GM18907 (cell line): ENCODE measurements around the gene SMAD3.

ENCODE experiments used
- ATAC-seq: cut with Tn5 transposase; IDR thresholded peaks from one replicate; pipeline ENCODE4 v1.9.1; 2021; ENCODE audit warnings: mild to moderate bottlenecking, moderate library complexity; ENCODE audit not compliant: unreplicated experiment

The SMAD3 gene

GRCh38 chr15:67035886-67036285, 29.5 kb upstream of the SMAD3 start:
- no peak for ATAC-seq

GRCh38 chr15:67036775-67037555, 28.4 kb upstream of the SMAD3 start:
- no peak for ATAC-seq

GRCh38 chr15:67037694-67038093, 27.7 kb upstream of the SMAD3 start:
- no peak for ATAC-seq

GRCh38 chr15:67038736-67039135, 26.7 kb upstream of the SMAD3 start:
- no peak for ATAC-seq

- no peak for ATAC-seq
Measured at GRCh38 chr15:67039384-67040075, 25.9 kb upstream of the SMAD3 start.

GRCh38 chr15:67040277-67040676, 25.1 kb upstream of the SMAD3 start:
- ATAC-seq: no peak

GRCh38 chr15:67042551-67043142, 22.8 kb upstream of the SMAD3 start:
- ATAC-seq: no peak

GRCh38 chr15:67043939-67044771, 21.2 kb upstream of the SMAD3 start:
- no peak for ATAC-seq

- ATAC-seq: no peak
Measured at GRCh38 chr15:67047149-67047661, 18.2 kb upstream of the SMAD3 start.

GRCh38 chr15:67048281-67049279, 16.8 kb upstream of the SMAD3 start:
- ATAC-seq: no peak

- ATAC-seq: no peak
Measured at GRCh38 chr15:67049351-67050044, 15.9 kb upstream of the SMAD3 start.

GRCh38 chr15:67050062-67050461, 15.3 kb upstream of the SMAD3 start:
- ATAC-seq: no peak

- no peak for ATAC-seq
Measured at GRCh38 chr15:67050522-67051087, 14.8 kb upstream of the SMAD3 start.

GRCh38 chr15:67051088-67052045, 14.0 kb upstream of the SMAD3 start:
- no peak for ATAC-seq

- no peak for ATAC-seq
Measured at GRCh38 chr15:67054676-67055075, 10.7 kb upstream of the SMAD3 start.

GRCh38 chr15:67059127-67059553, 6.3 kb upstream of the SMAD3 start:
- no peak for ATAC-seq

- ATAC-seq: no peak
Measured at GRCh38 chr15:67061811-67062368, 3.5 kb upstream of the SMAD3 start.
